Heart left ventricle (tissue), 16 donors: ENCODE data around the gene USP15. TPM values are rescaled to one million over a fixed set of nuclear protein-coding genes. Genes with fewer than 3 reads are reported as not detected.

Experiments used
- ATAC-seq, 4 donors: fragments of 200-7000 bp; cut with Tn5 transposase; one replicate each; pipeline ENCODE4 v1.9.1; 2020 to 2022; ENCODE audit warnings: moderate library complexity in 4 of 4, mild to moderate bottlenecking in 3 of 4, moderate number of reproducible peaks in 1 of 4
- DNase-seq, 5 donors: peaks; one replicate each; pipeline ENCODE4 v3.0.0-alpha.2; 2020
- H3K27ac ChIP-seq, 12 donors: fragments of 200-600 bp; sonication (generic) in 4 of 12; one replicate each; pipeline versions ENCODE4 v1.5.0 to v1.8.0; 2016 to 2022; ENCODE audit warnings: mild to moderate bottlenecking in 2 of 12
- H3K27me3 ChIP-seq, 9 donors: fragments of 200-600 bp; sonication (generic) in 2 of 9; one replicate each; pipeline versions ENCODE4 v1.5.1 to v1.8.0; 2016 to 2022; ENCODE audit warnings: mild to moderate bottlenecking in 3 of 9
- H3K36me3 ChIP-seq, 9 donors: fragments of 200-600 bp; sonication (generic) in 2 of 9; one replicate each; pipeline versions ENCODE4 v1.5.0 to v1.8.0; 2018 to 2022; ENCODE audit warnings: mild to moderate bottlenecking in 2 of 9
- H3K4me1 ChIP-seq, 12 donors: fragments of 200-600 bp; sonication (generic) in 4 of 12; one replicate each; pipeline versions ENCODE4 v1.5.0 to v1.8.0; 2016 to 2022; ENCODE audit warnings: mild to moderate bottlenecking in 3 of 12
- H3K4me3 ChIP-seq, 12 donors: fragments of 200-600 bp; sonication (generic) in 4 of 12; one replicate each; pipeline versions ENCODE4 v1.5.0 to v1.8.0; 2017 to 2022; ENCODE audit warnings: mild to moderate bottlenecking in 9 of 12, moderate library complexity in 4 of 12
- H3K9me3 ChIP-seq, 12 donors: fragments of 200-600 bp; sonication (generic) in 4 of 12; one replicate each; pipeline versions ENCODE4 v1.5.0 to v1.8.0; 2016 to 2022; ENCODE audit warnings: mild to moderate bottlenecking in 1 of 12
- CTCF ChIP-seq, 12 donors: fragments of 200-600 bp; sonication (generic) in 4 of 12; IDR thresholded peaks; one replicate each; pipeline versions ENCODE4 v1.5.0 to v1.8.0; 2018 to 2022; ENCODE audit warnings: antibody characterized with exemption in 12 of 12, mild to moderate bottlenecking in 5 of 12
- POLR2A ChIP-seq, 2 donors: fragments of 450-650 bp; IDR thresholded peaks; one replicate each; pipeline ENCODE4 v1.6.1; 2017; ENCODE audit warnings: antibody characterized with exemption in 2 of 2, mild to moderate bottlenecking in 2 of 2, moderate library complexity in 2 of 2
- WGBS, 4 donors: extraction: QIAGEN DNeasy Blood & Tissue Kit in 2 of 4; methylation state at CpG; one replicate each; pipeline versions ENCODE4 v1.1.5 to v1.1.7; 2013 to 2018; 5-methylcytosine and 5-hydroxymethylcytosine counted together
- intact Hi-C, 10 donors: fragments of 100-400 bp; cut with DNase I; formaldehyde crosslinking; loops; one replicate each; pipeline versions ENCODE4 v1.11.1 to v1.14.2; 2022
- polyA plus RNA-seq, 2 donors: library from polyadenylated mRNA; stranded (reverse); fragments of 200-250 nt; gene quantifications; one replicate each; pipeline ENCODE4 v1.2.3, GENCODE V29; 2013
- total RNA-seq, 9 donors: library from RNA; depleted of rRNA in 2 of 9; stranded (reverse); fragments of >200 nt in 2 of 9; fragmentation: NEBNext Ultra II Directional in 3 of 9; extraction: Animal tissue kit (Norgen Biotek cat#: 25700) in 3 of 9; gene quantifications; one replicate each; pipeline versions ENCODE4 v1.1.0 to v1.2.4, GENCODE V29; 2016 to 2023
- donor health status: ischemic (EF 13 %, LVEDD 7.1; RV severe dilation, severe dysfunction).
- donor health status: healthy with polysubstance abuse.
- donor health status: DM: no; HTN: yes; CAD: no.
- donor health status: DM: no; HTN: no; CAD: no.
- donor health status: ischemic (EF 25% LVEDD 6.9; RV normal size, moderate dysfunction).
- donor health status: ischemic (EF 25% LVEDD 5.7; RV mildly dilated, moderate dysfunction).
- donor health status: healthy.
- donor health status: DM: yes; HTN: yes; CAD: no.
- donor health status: ischemic (EF 35%, LVEDD 5.7; RV mildly dilated, moderate dysfunction).
- donor health status: nonischemic (EF 11% LVEDD 7.7; RV severe dilation, severe dysfunction).
- donor health status: DM: yes; HTN: yes; CAD: no.
- donor health status: PGD.
- donor health status: ischemic (EF 29% LVEDD 5.4; RV normal size, mild dysfunction).
- donor health status: nonischemic (EF 23%, LVEDD 6.1; RV moderate dilation, normal function).

USP15 gene
- total and polyA plus RNA-seq, 11 donors, result 33.3 to 69.7 (median 60.6) TPM

- H3K27ac ChIP-seq, result no peak overlapping the region
- peaks cover 0 to 37% (median 25%) of the 10 kb centered on the region in 12 donors for H3K4me1 ChIP-seq
- ATAC-seq (no peak), DNase-seq (no peak)
- H3K4me3 ChIP-seq, result no peak overlapping the region
- TF ChIP-seq POLR2A (IDR thresholded peaks at IDR 0.05) (no peak), CTCF (IDR thresholded peaks at IDR 0.05) (no peak)
- 94 to 97% (median 96%) methylated on average over 3 of the region's 3 CpGs for WGBS, 4 donors
- peaks cover 0 to 8% (median 0%) of the 10 kb centered on the region in 9 donors for H3K36me3 ChIP-seq
- H3K27me3 ChIP-seq, result no peaks in the 10 kb centered on the region
- no peaks in the 10 kb centered on the region for H3K9me3 ChIP-seq
- intact Hi-C loops, result loop anchor here in 3 of 10 donors (10.0 kb wide), 1 partner anchor 111 kb away; the partner anchor contains the start of gene USP15 (in 3 of the 3)
Observed at GRCh38 chr12:62375603-62376002, 115.4 kb downstream of the USP15 start.

GRCh38 chr12:62379026-62379722, 119.0 kb downstream of the USP15 start:
- peaks cover 0 to 43% (median 31%) of the 10 kb centered on the region in 9 donors for H3K36me3 ChIP-seq
- H3K27ac ChIP-seq, result no peak overlapping the region
- intact Hi-C loops, result loop anchor here in 3 of 10 donors (10.0 kb wide), 1 partner anchor 114 kb away; the partner anchor contains the start of gene USP15 (in 3 of the 3)
- no peaks in the 10 kb centered on the region for H3K27me3 ChIP-seq
- 87 to 98% (median 92%) methylated on average over 2 of the region's 2 CpGs for WGBS, 4 donors
- H3K4me1 ChIP-seq, result peaks cover 0 to 5% (median under 1%) of the 10 kb centered on the region in 12 donors
- no peak for ATAC-seq
- TF ChIP-seq CTCF (IDR thresholded peaks at IDR 0.05) (no peak), POLR2A (IDR thresholded peaks at IDR 0.05) (no peak)
- H3K4me3 ChIP-seq, result no peak overlapping the region
- no peaks in the 10 kb centered on the region for H3K9me3 ChIP-seq
- no peak for DNase-seq

GRCh38 chr12:62379723-62380045, 119.5 kb downstream of the USP15 start:
- DNase-seq (no peak), ATAC-seq (no peak)
- no peak overlapping the region for H3K27ac ChIP-seq
- no peak for TF ChIP-seq POLR2A (IDR thresholded peaks at IDR 0.05)
- TF ChIP-seq CTCF (IDR thresholded peaks at IDR 0.05), result no peak
- no peaks in the 10 kb centered on the region for H3K4me1 ChIP-seq
- no peaks in the 10 kb centered on the region for H3K9me3 ChIP-seq
- intact Hi-C loops, result loop anchor here in 3 of 10 donors (10.0 kb wide), 1 partner anchor 115 kb away; the partner anchor contains the start of gene USP15 (in 3 of the 3)
- peaks cover 0 to 48% (median 36%) of the 10 kb centered on the region in 9 donors for H3K36me3 ChIP-seq
- H3K4me3 ChIP-seq, result no peak overlapping the region
- no peaks in the 10 kb centered on the region for H3K27me3 ChIP-seq

- Histone ChIP-seq H3K27me3 (no peaks in the 10 kb centered on the region), H3K9me3 (no peaks in the 10 kb centered on the region), H3K36me3 (peaks cover 0 to 69% (median 44%) of the 10 kb centered on the region in 9 donors), H3K4me3 (no peak overlapping the region), H3K27ac (no peak overlapping the region), H3K4me1 (no peaks in the 10 kb centered on the region)
- TF ChIP-seq POLR2A (IDR thresholded peaks at IDR 0.05) (no peak), CTCF (IDR thresholded peaks at IDR 0.05) (no peak)
- intact Hi-C loops, result no loop called here
- WGBS, 4 donors, result 83 to 91% (median 88%) methylated on average over 2 of the region's 2 CpGs
- ATAC-seq (no peak), DNase-seq (no peak)
Observed at GRCh38 chr12:62382526-62382925, 122.3 kb downstream of the USP15 start.
